ENCODE results near the gene CENPP. TPM values are rescaled to one million over a fixed set of nuclear protein-coding genes. Genes with fewer than 3 reads are reported as not detected.
A peak's percentile ranks its signal among the peaks of the same experiment; 100 is the strongest.

The CENPP gene
- total and polyA plus RNA-seq, 4 donors = 0.62 to 8.7 (median 1.3) TPM

GRCh38 chr9:92664394-92665152 is 338.8 kb downstream of the CENPP start:
- Histone ChIP-seq H3K9ac (ENCODE audit: low read depth in 1 of 2, low read length in 2 of 2) (no peak overlapping the region), H3K4me1 (ENCODE audit: control insufficient read depth in 4 of 4, insufficient read depth in 4 of 4, low read length in 3 of 4) (peaks cover 11 to 31% (median 22%) of the 10 kb centered on the region in 4 donors), H3K27me3 (ENCODE audit: control insufficient read depth in 4 of 4, insufficient read depth in 4 of 4, low read length in 3 of 4) (no peaks in the 10 kb centered on the region), H3K27ac (ENCODE audit: low read depth in 1 of 2, low read length in 2 of 2) (no peak overlapping the region), H3K4me3 (ENCODE audit: low read depth in 1 of 3, low read length in 3 of 3) (no peak overlapping the region), H3K9me3 (ENCODE audit: control insufficient read depth in 4 of 4, low read length in 3 of 4) (no peaks in the 10 kb centered on the region), H3K36me3 (ENCODE audit: control insufficient read depth in 4 of 4, insufficient read depth in 3 of 4, low read depth in 1 of 4, low read length in 3 of 4) (peaks cover 0 to 2% (median 0%) of the 10 kb centered on the region in 4 donors)
- TF ChIP-seq RXRA (IDR thresholded peaks at IDR 0.05) (no peak), ATF3 (IDR thresholded peaks at IDR 0.05) (no peak), SP1 (IDR thresholded peaks at IDR 0.05) (no peak), FOXA2 (IDR thresholded peaks at IDR 0.05) (no peak), HNF4G (IDR thresholded peaks at IDR 0.05) (no peak), CTCF (IDR thresholded peaks at IDR 0.05; ENCODE audit: low read depth, low read length, missing input control) (no peak), HNF4A (conservative IDR thresholded peaks at IDR 0.05) (no peak), MAX (IDR thresholded peaks at IDR 0.05) (no peak), REST (IDR thresholded peaks at IDR 0.05) (no peak), FOXA1 (IDR thresholded peaks at IDR 0.05) (no peak), YY1 (IDR thresholded peaks at IDR 0.05) (no peak), GABPA (IDR thresholded peaks at IDR 0.05 in 1 of 2, conservative IDR thresholded peaks at IDR 0.05 in 1 of 2) (no peak), NR2F2 (IDR thresholded peaks at IDR 0.05) (no peak), ZBTB33 (IDR thresholded peaks at IDR 0.05) (no peak)
- 80% methylated on average over 13 of the region's 13 CpGs for WGBS
- DNase-seq (ENCODE audit: low spot score) = no peak

GRCh38 chr9:92665836-92666235 is 340.1 kb downstream of the CENPP start:
- WGBS = 65% methylated on average over 3 of the region's 3 CpGs
- H3K4me1 ChIP-seq (ENCODE audit: control insufficient read depth in 4 of 4, insufficient read depth in 4 of 4, low read length in 3 of 4) = peaks cover 11 to 31% (median 22%) of the 10 kb centered on the region in 4 donors
- peaks cover 0 to 2% (median 0%) of the 10 kb centered on the region in 4 donors for H3K36me3 ChIP-seq (ENCODE audit: control insufficient read depth in 4 of 4, insufficient read depth in 3 of 4, low read depth in 1 of 4, low read length in 3 of 4)
- TF ChIP-seq SP1 (IDR thresholded peaks at IDR 0.05) = no peak
- no peak for TF ChIP-seq YY1 (IDR thresholded peaks at IDR 0.05)
- TF ChIP-seq RAD21 (IDR thresholded peaks at IDR 0.05) = no peak
- no peak for TF ChIP-seq GABPA (IDR thresholded peaks at IDR 0.05 in 1 of 2, conservative IDR thresholded peaks at IDR 0.05 in 1 of 2)
- no peak for TF ChIP-seq REST (IDR thresholded peaks at IDR 0.05)
- no peak for TF ChIP-seq CTCF (IDR thresholded peaks at IDR 0.05; ENCODE audit: low read depth, low read length, missing input control)

More at GRCh38 chr9:92665836-92666235, 340.1 kb downstream of the CENPP start:
- Histone ChIP-seq H3K27ac (ENCODE audit: low read depth in 1 of 2, low read length in 2 of 2) (peak overlapping the region; percentile 38 to 75), H3K9me3 (ENCODE audit: control insufficient read depth in 4 of 4, low read length in 3 of 4) (no peaks in the 10 kb centered on the region), H3K27me3 (ENCODE audit: control insufficient read depth in 4 of 4, insufficient read depth in 4 of 4, low read length in 3 of 4) (no peaks in the 10 kb centered on the region), H3K4me3 (ENCODE audit: low read depth in 1 of 3, low read length in 3 of 3) (no peak overlapping the region), H3K9ac (ENCODE audit: low read depth in 1 of 2, low read length in 2 of 2) (no peak overlapping the region)
- no peak for DNase-seq (ENCODE audit: low spot score)
